H1 (cell line): ENCODE data around the gene C10orf120. TPM values are rescaled to one million over a fixed set of nuclear protein-coding genes. Genes with fewer than 3 reads are reported as not detected.

Experiments used
- CTCF ChIA-PET: fragments of 300-600 bp; sonication (Branson Sonifier 250); formaldehyde crosslinking; loops from one replicate; lab custom pipeline; 2021; ENCODE audit not compliant: partially characterized antibody; lab: Charles Lee
- POLR2A ChIA-PET: fragments of 300-600 bp; sonication (Branson Sonifier 250); formaldehyde crosslinking; loops from one replicate; lab custom pipeline; 2021; ENCODE audit warnings: inconsistent platforms; ENCODE audit not compliant: partially characterized antibody; lab: Charles Lee
- DNase-seq, 2 experiments: peaks; one replicate each; pipeline versions ENCODE4 v3.0.0 to v3.0.0-alpha.2; 2010 to 2022; ENCODE audit warnings: low spot score in 2 of 2, low read depth in 1 of 2, mixed read lengths in 1 of 2
- FAIRE-seq: peaks from 2 replicates; lab custom pipeline; 2011; peaks lifted over from hg19 to GRCh38; lab: Jason Lieb, UNC
- H2AFZ ChIP-seq: 2 replicates; pipeline ENCODE4 v1.8.1; 2012; ENCODE audit warnings: low read length, inconsistent platforms
- H2AK5ac ChIP-seq: 2 replicates; pipeline ENCODE4 v1.6.1; 2013; ENCODE audit warnings: low read depth, low read length
- H2BK120ac ChIP-seq: replicated peaks from 2 replicates; pipeline ENCODE3; 2013; ENCODE audit warnings: low read depth, low read length, inconsistent platforms
- H2BK12ac ChIP-seq: 2 replicates; pipeline ENCODE4 v1.6.1; 2013; ENCODE audit warnings: low read depth, low read length
- H2BK15ac ChIP-seq: 2 replicates; pipeline ENCODE4 v1.6.1; 2013; ENCODE audit warnings: low read length
- H2BK20ac ChIP-seq: 2 replicates; pipeline ENCODE4 v1.6.1; 2013; ENCODE audit warnings: low read length
- H2BK5ac ChIP-seq: 2 replicates; pipeline ENCODE4 v1.6.1; 2013; ENCODE audit warnings: low read depth, low read length
- H3K14ac ChIP-seq: 2 replicates; pipeline ENCODE4 v1.6.1; 2013; ENCODE audit warnings: inconsistent platforms; ENCODE audit not compliant: insufficient read length
- H3K18ac ChIP-seq: 2 replicates; pipeline ENCODE4 v1.6.1; 2013; ENCODE audit warnings: low read length; ENCODE audit errors: extremely low read depth
- H3K23ac ChIP-seq: 2 replicates; pipeline ENCODE4 v1.6.1; 2013; ENCODE audit warnings: inconsistent platforms; ENCODE audit not compliant: insufficient read length
- H3K23me2 ChIP-seq: 2 replicates; pipeline ENCODE4 v1.6.1; 2013; ENCODE audit warnings: low read depth, low read length
- H3K27ac ChIP-seq: 2 replicates; pipeline ENCODE4 v1.6.1; 2011; ENCODE audit warnings: low read depth, low read length, inconsistent platforms
- H3K27me3 ChIP-seq, 4 experiments: replicated peaks in 1 of 4; 1 replicate in 1 of 4; 2 replicates in 3 of 4; pipeline versions ENCODE4 v1.6.1 to v1.8.1; 2011 to 2013; ENCODE audit warnings: low read length in 3 of 4, mild to moderate bottlenecking in 3 of 4, inconsistent platforms in 2 of 4, mixed read lengths in 2 of 4, moderate library complexity in 1 of 4; ENCODE audit not compliant: control insufficient read depth in 3 of 4, insufficient read depth in 3 of 4; ENCODE audit errors: extremely low read depth in 1 of 4
- H3K36me3 ChIP-seq, 4 experiments: 2 replicates each; pipeline versions ENCODE4 v1.6.1 to v1.8.1; 2011 to 2013; ENCODE audit warnings: mild to moderate bottlenecking in 4 of 4, low read length in 3 of 4, moderate library complexity in 2 of 4, control low read depth in 1 of 4, inconsistent platforms in 1 of 4; ENCODE audit not compliant: insufficient read depth in 4 of 4, control insufficient read depth in 2 of 4
- H3K4ac ChIP-seq: replicated peaks from 2 replicates; pipeline ENCODE3; 2013; ENCODE audit warnings: low read length, low read depth, mixed read lengths, inconsistent platforms; ENCODE audit not compliant: insufficient read length
- H3K4me1 ChIP-seq, 4 experiments: replicated peaks in 1 of 4; 1 replicate in 1 of 4; 2 replicates in 3 of 4; pipeline versions ENCODE4 v1.6.1 to v1.8.1; 2011 to 2013; ENCODE audit warnings: low read length in 3 of 4, inconsistent platforms in 2 of 4, mixed read lengths in 1 of 4; ENCODE audit not compliant: insufficient read depth in 4 of 4, control insufficient read depth in 3 of 4
- H3K4me2 ChIP-seq, 2 experiments: 2 replicates each; pipeline versions ENCODE4 v1.6.1 to v1.8.1; 2011 to 2013; ENCODE audit warnings: low read depth in 2 of 2, low read length in 2 of 2, control low read depth in 1 of 2, inconsistent platforms in 1 of 2, mild to moderate bottlenecking in 1 of 2; ENCODE audit not compliant: insufficient read depth in 1 of 2
- H3K4me3 ChIP-seq, 4 experiments: fragments of 200-600, 300-600 bp in 1 of 4; sonication (generic), shearing (Covaris generic), sonication (Bioruptor Twin) in 1 of 4; 2 replicates each; pipeline versions ENCODE4 v1.5.1 to v1.8.1; 2011 to 2016; ENCODE audit warnings: low read length in 4 of 4, low read depth in 3 of 4, control low read depth in 2 of 4, inconsistent platforms in 2 of 4, mild to moderate bottlenecking in 2 of 4, mixed read lengths in 1 of 4, moderate library complexity in 1 of 4; ENCODE audit not compliant: insufficient read depth in 2 of 4; ENCODE audit errors: extremely low read depth in 1 of 4
- H3K56ac ChIP-seq: replicated peaks from 2 replicates; pipeline ENCODE3; 2013; ENCODE audit warnings: low read depth, mild to moderate bottlenecking, mixed read lengths, low read length, inconsistent platforms; ENCODE audit not compliant: insufficient read length
- H3K79me1 ChIP-seq: 2 replicates; pipeline ENCODE4 v1.6.1; 2013; ENCODE audit warnings: low read depth, low read length, control low read depth
- H3K79me2 ChIP-seq, 2 experiments: 2 replicates each; pipeline versions ENCODE4 v1.6.1 to v1.8.1; 2012 to 2013; ENCODE audit warnings: low read length in 2 of 2, mild to moderate bottlenecking in 2 of 2, inconsistent platforms in 1 of 2; ENCODE audit not compliant: insufficient read depth in 2 of 2, control insufficient read depth in 1 of 2
- H3K9ac ChIP-seq, 4 experiments: replicated peaks in 1 of 4; 1 replicate in 1 of 4; 2 replicates in 3 of 4; pipeline versions ENCODE4 v1.6.1 to v1.8.1; 2011 to 2013; ENCODE audit warnings: low read depth in 3 of 4, low read length in 3 of 4, control low read depth in 2 of 4, mild to moderate bottlenecking in 2 of 4, moderate library complexity in 2 of 4, inconsistent platforms in 1 of 4; ENCODE audit errors: extremely low read depth in 1 of 4
- H3K9me3 ChIP-seq, 2 experiments: 2 replicates each; pipeline versions ENCODE4 v1.6.1 to v1.8.1; 2012 to 2013; ENCODE audit warnings: mild to moderate bottlenecking in 2 of 2, moderate library complexity in 2 of 2, control low read depth in 1 of 2, inconsistent platforms in 1 of 2, low read depth in 1 of 2, low read length in 1 of 2, mixed read lengths in 1 of 2; ENCODE audit not compliant: insufficient read depth in 2 of 2
- H4K20me1 ChIP-seq, 2 experiments: replicated peaks in 1 of 2; 2 replicates each; pipeline versions ENCODE3 to v1.8.1; 2011 to 2013; ENCODE audit warnings: inconsistent platforms in 2 of 2, low read length in 2 of 2, mild to moderate bottlenecking in 1 of 2; ENCODE audit not compliant: insufficient read depth in 2 of 2, control insufficient read depth in 1 of 2
- H4K5ac ChIP-seq: 2 replicates; pipeline ENCODE4 v1.6.1; 2013; ENCODE audit warnings: low read length, low read depth, mixed read lengths, inconsistent platforms; ENCODE audit not compliant: insufficient read length
- H4K8ac ChIP-seq: 2 replicates; pipeline ENCODE4 v1.8.0; 2013; ENCODE audit warnings: mild to moderate bottlenecking, moderate library complexity, low read length, inconsistent platforms; ENCODE audit not compliant: insufficient read depth; ENCODE audit errors: extremely low read depth
- H4K91ac ChIP-seq: replicated peaks from 2 replicates; pipeline ENCODE3; 2013; ENCODE audit warnings: low read length, mixed read lengths, inconsistent platforms; ENCODE audit not compliant: insufficient read length
- PHF8 ChIP-seq: fragments of 200-600 bp; sonication (generic); conservative IDR thresholded peaks from 2 replicates; pipeline ENCODE4 v1.7.1; 2012; ENCODE audit warnings: low read depth, mild to moderate bottlenecking, inconsistent platforms, low read length, moderate library complexity
- TEAD4 ChIP-seq: IDR thresholded peaks from 2 replicates; pipeline ENCODE4 v1.6.1; 2012; ENCODE audit warnings: low read depth, low read length, inconsistent platforms, mixed read lengths
- YY1 ChIP-seq: IDR thresholded peaks from 2 replicates; pipeline ENCODE4 v1.6.1; 2011; ENCODE audit warnings: low read depth, mild to moderate bottlenecking, low read length
- polyA plus RNA-seq, 7 experiments: library from polyadenylated mRNA; depleted of rRNA in 3 of 7; stranded (reverse) in 5 of 7; unstranded in 2 of 7; fragments of >200 nt in 5 of 7; fragments of 200-250 nt in 2 of 7; gene quantifications; 1 replicate in 5 of 7; 2 replicates in 1 of 7; 4 replicates in 1 of 7; pipeline versions ENCODE4 v1.2.1 to v1.2.3, GENCODE V29; 2011 to 2013; ENCODE audit warnings: missing spikeins in 2 of 7, mixed read lengths in 2 of 7
- total RNA-seq: library from RNA; stranded (reverse); fragmentation: NEBNext Ultra II Directional; extraction: Animal tissue kit (Norgen Biotek cat#: 25700); gene quantifications from 2 replicates; pipeline ENCODE4 v1.2.1, GENCODE V29; 2021

C10orf120 gene
- total and polyA plus RNA-seq, 2 of the 8 experiments (the other 6 are each of a cell fraction or from before 2014, with no cell fraction given) = not detected

DNA sequence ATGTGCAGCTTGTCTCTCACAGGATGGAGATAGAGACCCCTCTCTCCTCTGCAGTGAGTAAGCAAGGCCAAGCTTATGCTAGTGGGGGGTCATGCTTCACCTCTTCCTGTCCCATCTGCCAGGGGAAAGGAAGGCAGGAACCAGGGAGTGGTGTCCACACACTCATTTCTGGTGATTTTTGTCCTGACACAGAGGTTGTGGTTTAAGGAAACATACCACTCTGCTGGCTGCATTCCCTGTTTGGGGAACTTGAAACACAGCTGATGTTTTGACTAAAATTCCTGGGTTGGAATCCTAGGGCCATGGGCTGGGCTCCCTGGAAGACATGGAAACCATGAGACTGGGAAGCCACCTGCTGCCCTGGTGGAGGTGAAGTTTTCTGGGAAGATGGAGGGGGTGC is 21.4 kb downstream of the C10orf120 start:
- Histone ChIP-seq H4K8ac (no peak overlapping the region), H4K91ac (no peak overlapping the region), H3K36me3 (no peaks in the 10 kb centered on the region), H3K14ac (no peak overlapping the region), H3K9ac (no peak overlapping the region), H4K20me1 (no peaks in the 10 kb centered on the region), H2BK120ac (no peak overlapping the region), H3K23ac (no peak overlapping the region), H3K56ac (no peak overlapping the region), H3K4me1 (no peaks in the 10 kb centered on the region; a peak in 2 of 7 replicates), H3K18ac (no peak overlapping the region), H3K79me2 (no peaks in the 10 kb centered on the region), H2BK12ac (no peak overlapping the region), H3K23me2 (no peaks in the 10 kb centered on the region), H2BK15ac (no peak overlapping the region), H3K4me2 (no peak overlapping the region), H4K5ac (no peak overlapping the region), H2AFZ (no peak overlapping the region), H3K27ac (no peak overlapping the region), H3K27me3 (no peaks in the 10 kb centered on the region), H2BK5ac (no peak overlapping the region), H3K9me3 (no peaks in the 10 kb centered on the region), H2BK20ac (no peak overlapping the region), H3K79me1 (no peaks in the 10 kb centered on the region), H3K4ac (no peak overlapping the region), H2AK5ac (no peak overlapping the region), H3K4me3 (no peak overlapping the region)
- FAIRE-seq (no peak), DNase-seq (no peak)
- ChIA-PET POLR2A (no interaction called here), CTCF (interaction anchor here (0.8 kb wide), 2 partner anchors 8 to 30 kb away, joined by 3 read pairs; no protein-coding TSS in a partner anchor)
- no peak for TF ChIP-seq YY1
- no peak for TF ChIP-seq PHF8
- no peak for TF ChIP-seq TEAD4
